NCI-H2196 (cell line): Measurements from ENCODE around the gene MIGA1.
A peak's percentile ranks its signal among the peaks of the same experiment; 100 is the strongest.
"Not testable (repeated sequence)": the region's sequence is repeated elsewhere in the genome, so short reads cannot be mapped to it uniquely, and the experiment has no call there.

Source experiments
- DNase-seq: peaks from one replicate; lab custom pipeline; 2025; ENCODE audit not compliant: unreplicated experiment; lab: John Stamatoyannopoulos, UW

MIGA1 gene

DNA sequence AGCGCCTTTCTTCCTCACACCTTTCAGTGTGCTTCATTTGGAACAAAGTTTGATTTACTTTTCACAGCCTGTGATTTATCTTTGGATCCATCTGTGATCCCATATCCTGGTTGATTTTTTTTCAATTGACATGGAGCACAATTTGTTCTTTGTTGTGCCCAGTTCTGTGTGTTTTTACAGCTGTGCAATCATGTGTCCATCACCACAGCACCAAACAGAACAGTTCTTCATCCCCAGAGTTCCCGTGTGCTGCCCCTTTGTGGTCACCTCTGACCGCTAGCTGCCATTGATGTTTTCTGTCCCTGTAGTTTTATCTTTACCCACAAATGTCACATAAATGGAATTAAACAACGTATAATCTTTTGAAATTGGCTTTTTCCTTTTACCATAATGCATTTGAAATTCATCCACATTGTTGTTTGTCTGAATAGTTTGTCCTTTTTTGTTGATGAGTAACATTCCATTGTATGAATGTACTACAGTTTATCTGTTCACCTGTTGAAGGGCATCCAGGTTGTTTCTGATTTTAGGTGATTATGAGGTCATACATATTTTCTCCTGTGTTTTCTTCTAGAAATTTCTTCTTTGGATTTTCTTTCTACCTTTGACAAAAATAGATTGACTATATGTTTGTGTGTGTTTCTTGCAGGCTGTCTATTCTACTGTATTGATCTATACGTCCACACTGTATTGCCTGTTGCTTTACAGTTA is 17.4 kb downstream of the MIGA1 start:
- DNase-seq = no peak

DNA sequence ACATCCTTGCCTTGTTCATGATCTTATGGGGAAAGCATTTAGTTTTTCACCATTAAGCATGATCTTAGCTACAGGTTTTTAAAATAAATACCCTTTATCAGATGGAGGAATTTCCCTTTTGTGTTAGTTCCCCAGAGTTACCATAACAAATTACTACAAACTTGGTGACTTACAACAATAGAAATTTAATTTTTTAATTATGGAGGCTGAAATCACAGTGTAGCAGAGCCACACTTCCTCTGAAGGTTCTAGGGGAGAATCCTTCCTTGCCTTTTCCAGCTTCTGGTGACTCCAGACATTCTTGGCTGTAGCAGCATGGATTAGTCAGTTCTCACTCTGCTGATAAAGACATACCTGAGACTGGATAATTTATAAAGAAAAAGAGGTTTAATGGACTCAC is 18.5 kb downstream of the MIGA1 start:
- DNase-seq = no peak

DNA sequence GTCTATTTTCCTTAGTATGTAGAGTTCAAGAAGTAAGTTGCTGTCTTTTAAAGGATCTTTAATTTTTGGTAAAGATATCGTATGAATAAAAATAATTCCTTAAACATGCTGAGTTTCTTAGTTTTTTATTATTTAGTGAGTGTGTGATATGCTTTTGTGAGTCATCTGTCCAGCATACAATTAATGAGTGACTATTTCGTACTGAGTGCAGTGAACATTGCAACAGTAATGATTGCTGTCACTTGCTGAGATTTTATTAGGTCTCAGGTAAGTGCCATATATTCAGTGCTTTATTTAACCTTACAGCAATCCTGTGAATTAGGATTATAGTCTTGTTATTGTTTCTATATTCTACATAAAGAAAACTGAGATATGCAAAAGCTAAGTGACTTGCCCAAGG is 22.6 kb downstream of the MIGA1 start:
- DNase-seq = no peak

DNA sequence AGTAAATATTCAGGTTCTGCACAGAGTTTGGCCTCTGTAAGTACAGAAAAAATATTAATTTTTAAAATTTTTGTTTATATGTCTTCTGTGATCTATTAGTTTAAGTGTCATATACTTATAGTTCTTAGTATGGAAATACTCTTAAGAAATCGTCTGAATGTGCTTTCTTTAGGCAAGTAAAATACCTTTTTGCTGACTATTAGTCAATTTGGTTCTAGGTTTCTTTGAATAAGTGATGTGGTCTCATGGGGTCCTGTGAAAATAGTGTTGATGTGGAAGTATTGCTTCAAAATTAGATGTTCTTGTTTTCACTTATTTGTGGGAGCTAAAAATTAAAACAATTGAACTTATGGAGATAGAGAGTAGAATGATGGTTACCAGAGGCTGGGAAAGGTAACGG is 23.9 kb downstream of the MIGA1 start:
- DNase-seq = no peak

DNA sequence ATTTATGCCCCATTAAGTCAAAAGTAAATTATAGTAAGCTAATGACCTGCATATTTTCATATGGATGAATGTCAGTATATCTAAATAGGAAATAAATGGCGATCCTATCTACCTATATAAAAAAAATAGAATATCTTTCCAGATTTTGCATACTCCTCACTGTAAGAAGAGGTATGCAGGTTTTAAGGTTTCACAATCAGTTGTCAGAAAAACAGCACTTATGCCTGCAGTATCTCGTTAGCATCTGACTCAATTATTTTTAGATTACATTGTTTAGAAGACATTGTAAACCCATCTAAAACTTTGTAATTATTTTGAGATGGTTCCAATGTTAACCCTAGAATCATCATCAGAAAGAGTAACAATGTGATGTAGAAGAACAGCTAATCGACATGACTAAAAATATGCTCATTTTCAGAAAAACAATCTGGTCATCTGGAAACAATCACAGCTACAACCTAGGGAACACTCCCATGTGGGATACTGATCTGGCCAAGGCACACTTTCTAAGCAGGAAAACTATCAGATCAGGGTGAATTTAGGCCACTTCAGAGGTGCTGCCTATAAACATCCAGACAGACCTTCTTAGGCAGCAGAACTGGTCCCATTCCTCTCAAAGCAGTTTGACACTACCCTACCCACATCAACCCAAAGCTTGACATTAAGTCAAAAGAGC is 30.5 kb downstream of the MIGA1 start:
- not testable (repeated sequence) for DNase-seq

DNA sequence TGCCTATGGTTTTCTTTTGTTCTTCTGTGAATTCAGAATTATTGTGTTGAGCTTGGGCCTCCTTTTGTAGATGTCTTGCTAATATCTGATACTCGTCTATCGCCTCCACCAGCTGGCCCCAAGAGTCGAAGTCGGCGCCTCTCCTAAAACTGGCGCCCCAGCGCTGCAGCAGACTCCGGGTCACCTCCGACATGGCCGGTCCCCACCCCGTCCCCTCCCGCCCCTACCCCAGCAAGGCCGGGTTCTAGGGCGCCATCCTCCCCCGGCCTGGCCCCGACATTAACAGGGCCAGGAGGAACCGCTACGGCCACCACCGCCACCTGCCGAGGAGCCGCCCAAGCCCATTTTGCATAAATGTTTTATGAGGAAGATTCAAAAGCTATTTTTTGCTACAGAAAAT is 32.1 kb downstream of the MIGA1 start:
- DNase-seq = not testable (repeated sequence)

DNA sequence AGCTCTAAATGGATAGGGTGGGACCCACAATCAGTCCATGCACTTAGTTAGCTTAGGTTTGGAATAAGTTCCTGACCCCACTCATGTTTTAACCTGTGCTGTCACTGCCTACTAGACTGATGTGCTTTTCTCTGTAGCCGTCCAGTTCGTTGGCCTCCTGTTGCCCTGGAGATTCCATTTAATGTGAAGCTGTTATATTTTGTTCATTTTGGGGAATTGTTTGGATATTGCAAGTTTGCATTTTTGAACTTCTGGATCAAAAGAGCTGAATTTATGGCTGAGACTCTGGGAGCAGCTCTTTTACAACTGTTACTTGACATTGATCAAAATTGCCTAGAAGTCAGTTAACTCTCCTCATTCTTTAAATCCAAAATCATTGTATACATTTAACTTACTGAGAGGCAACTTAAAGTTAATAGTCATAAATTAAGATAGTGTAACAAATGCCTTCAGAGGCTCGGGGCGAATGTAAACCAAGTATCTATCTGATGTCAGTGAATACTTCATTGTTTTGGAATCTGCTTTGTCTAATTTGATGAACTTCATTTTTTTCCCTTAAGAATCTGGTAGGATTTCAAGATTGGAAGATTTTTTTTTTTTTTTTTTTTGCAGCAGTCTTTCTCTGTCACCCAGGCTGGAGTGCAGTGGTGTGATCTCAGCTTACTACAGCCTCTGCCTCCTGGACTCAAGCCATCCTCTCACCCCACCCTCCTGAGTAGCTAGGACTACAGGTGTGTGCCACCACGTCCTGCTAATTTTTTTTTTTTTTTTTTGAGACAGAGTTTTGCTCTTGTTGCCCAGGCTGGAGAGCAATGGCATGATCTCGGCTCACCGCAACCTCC is 38.1 kb downstream of the MIGA1 start:
- DNase-seq = no peak

DNA sequence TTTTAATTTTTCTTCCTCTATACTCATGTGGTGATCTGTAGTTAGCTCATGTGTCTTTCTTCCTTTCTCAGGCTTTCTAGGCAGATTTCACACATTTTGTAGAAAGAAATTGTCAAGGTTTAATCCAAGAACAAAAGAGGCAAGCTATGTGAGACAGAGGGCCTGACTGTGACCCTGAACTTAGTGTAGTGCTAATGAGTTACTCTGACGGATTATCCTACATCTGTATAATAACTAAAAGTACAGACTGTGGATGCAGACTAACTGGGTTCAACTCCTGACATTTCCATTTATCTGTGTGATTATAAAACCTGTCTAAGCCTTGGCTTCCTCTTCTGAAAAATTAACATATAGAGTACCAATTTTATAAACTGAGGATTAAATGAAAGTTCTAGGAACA is 40.7 kb downstream of the MIGA1 start:
- DNase-seq = no peak

DNA sequence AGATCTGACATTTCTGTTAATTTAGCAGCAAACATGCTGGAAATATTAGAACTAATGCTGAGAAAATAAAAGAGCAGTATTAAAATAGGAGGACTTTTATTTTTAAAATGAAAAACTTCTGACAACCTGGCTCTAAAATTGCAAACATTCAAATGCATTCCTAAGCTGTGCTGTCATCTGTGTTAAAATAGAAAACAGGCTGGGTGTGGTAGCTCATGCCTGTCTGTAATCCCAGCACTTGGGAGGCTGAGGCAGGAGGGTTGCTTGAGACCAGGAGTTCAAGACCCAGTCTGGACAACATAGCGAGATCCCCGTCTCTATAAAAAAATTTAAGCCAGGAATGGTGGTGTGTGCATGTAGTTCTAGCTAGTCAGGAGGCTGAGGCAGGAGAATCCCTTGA is 44.6 kb downstream of the MIGA1 start:
- no peak for DNase-seq

DNA sequence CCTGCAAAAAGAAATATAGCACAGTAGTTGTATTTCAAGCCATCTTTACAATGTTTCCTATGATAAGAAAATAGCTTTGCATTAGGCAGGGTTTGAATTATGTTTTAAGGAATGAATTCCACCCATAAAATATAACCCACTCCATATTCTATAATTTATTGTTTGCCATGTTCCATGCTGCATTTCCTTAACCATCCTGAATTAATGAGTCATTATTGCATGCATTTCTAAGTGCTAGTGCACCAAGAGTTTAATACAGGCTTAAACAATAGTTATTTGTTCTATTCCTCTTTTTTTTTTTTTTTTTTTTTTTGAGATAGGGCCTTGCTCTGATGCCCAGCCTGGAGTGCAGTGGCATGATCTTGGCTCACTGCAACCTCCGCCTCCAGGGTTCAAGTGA is 45.2 kb downstream of the MIGA1 start:
- DNase-seq = no peak

DNA sequence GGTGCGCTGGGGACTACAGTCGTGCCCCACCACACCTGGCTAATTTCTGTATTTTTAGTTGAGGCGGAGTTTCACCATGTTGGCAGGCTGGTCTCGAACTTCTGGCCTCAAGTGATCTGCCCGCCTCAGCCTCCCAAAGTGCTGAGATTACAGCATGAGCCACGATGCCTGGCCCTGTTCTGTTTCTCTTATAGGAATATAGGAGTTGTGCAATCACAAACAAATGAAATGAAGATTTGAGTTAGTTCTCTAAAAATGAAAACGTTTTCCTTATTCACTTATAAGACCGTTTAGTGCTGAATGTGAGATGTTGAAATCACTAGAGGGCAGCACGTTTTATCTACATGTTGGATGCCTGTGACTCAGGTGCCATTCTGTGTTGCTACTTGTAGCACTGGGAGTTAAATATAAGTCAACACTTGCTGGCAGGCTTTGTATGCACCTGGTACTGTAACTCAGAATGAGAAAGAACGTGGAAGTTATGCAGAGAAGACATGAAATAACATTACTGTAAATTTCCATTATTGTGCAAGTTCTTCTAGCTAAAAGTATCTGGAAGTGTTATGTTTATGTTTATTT is 45.8 kb downstream of the MIGA1 start:
- DNase-seq = peak; percentile 45

DNA sequence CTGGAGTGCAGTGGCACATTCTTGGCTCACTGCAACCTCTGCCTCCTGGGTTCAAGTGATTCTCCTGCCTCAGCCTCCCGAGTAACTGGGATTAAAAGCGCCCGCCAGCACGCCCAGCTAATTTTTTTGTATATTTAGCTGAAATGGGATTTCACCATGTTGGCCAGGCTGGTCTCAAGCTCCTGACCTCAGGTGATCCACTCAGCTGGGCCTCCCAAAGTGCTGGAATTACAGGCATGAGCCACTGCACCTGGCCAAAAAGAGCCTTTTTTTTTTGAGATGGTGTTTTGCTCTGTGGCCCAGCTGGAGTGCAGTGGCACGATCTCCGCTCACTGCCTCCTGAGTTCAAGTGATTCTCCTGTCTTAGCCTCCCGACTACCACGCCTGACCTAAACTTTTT is 47.4 kb downstream of the MIGA1 start:
- DNase-seq = not testable (repeated sequence)

DNA sequence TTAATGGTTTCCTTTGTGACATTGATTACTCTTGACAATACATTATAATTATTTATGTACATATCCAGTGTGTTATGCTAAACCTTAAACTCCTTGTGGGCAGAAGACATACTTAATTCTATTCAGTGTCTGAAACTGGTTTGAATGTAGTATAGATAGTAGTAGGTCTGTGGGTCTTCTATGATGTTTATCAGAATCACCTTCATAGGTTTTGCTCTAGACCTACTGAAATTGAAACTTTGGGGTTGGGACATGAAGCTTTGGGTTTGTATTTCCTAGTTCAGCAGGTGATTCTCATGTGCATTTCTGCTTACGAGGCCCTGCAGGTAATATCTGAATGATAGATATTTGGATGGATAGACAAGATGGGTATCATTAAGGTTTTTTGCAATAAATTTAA is 48.6 kb downstream of the MIGA1 start:
- no peak for DNase-seq

DNA sequence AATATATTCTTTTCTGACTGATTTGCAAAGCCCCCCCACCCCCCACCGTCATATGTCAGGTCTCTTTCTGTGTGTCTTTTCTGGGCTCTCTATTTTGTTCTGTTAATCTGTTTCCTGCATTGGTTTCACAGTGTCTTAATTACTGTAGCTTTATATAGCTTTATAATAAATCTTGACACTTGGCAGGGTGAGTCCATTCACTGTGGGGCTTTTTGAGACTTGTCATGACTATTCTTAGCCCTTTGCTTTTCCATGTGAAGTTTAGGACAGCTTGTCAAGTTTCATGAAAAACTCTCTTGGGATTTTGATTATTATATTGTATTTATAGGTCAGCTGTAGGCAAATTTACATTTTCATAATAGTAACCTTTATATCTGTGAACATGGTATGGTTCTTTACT is 50.4 kb downstream of the MIGA1 start:
- DNase-seq = no peak

DNA sequence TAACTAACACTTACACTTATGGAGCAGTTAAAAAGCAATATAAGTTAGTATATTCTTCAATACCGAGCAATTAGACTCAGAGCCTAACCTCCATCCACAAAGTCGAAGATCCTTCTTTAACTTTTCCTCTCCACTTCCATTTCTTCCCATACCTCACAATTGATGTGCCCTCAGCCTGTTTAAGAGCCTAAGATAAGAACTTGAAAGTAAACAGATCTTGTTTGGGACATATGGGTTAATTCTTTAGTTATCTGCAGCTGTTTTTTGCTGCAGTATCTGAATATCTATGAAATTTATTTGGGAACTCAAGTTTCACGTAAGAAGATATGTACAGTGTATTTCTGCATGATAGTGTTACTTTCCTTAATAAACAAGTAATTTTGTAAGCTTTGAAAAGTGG is 51.5 kb downstream of the MIGA1 start:
- DNase-seq = no peak

DNA sequence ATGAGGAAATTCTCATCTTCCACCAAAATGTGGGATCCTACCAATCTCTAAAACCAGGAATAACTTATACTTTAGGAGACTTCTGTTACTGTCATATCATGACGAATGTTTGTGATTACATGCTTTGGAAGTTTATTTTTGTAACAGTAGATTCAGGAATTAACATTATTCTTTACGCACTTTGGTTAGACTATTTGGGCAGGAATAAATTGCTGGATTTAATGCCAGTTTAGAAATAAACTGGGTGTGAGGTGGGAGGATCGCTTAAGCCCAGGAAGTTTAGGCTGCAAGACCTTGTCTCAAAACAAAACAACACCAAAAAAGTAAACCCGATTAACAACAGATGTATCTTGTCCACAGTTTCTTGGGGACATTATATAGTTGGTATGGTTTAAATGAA is 52.1 kb downstream of the MIGA1 start:
- no peak for DNase-seq

DNA sequence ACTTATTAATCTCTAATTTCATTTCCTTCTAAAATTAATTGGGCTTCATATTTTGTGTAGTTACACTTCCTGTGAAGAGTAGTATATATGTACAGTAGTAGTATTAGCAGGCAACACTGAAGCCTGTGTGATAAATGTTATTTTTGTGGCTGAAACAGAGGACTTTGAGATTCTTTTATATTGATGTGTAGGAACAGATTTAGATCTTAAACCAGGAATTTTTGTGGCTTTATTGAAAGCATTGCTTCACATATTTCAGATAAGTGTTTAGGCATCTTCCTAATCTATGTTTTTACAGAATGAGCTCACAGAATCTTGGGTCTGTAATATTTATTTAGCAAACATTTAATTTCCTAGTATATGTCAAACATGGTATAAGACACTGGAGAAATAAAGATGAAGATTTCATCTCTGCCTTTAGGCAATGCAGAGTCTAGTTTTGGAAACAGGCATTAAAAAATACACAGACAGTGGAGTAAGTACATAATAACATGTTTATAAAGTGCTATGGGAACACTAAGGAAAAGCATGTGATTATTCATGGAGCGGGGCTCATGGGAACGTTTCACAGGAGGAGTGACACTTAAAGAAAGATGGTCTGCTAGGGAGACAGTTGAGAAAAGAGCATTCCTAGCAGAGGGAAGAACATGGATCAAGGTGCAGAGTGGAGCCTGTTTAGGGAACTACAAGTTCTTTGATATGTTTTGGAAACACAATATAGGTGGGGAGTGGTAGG is 52.7 kb downstream of the MIGA1 start:
- no peak for DNase-seq

DNA sequence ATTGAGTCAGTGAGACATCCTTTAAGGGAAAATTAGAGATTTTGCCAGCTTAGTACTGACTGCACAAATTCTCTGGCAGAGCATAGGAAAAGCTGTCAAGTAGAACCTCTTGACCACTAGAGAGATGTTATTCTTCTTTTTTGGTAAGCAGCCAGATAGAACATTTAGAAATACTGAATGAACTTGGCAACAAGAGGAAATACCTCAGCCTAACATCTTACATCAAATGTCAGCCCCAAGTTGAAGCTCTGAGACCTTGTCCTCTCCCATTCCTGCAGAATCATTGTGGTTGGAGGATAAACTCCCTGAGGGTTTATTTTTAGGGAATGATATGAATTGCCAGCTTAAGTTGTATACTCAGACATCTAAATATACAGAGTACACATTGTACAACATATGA is 53.5 kb downstream of the MIGA1 start:
- DNase-seq = peak; percentile 29

DNA sequence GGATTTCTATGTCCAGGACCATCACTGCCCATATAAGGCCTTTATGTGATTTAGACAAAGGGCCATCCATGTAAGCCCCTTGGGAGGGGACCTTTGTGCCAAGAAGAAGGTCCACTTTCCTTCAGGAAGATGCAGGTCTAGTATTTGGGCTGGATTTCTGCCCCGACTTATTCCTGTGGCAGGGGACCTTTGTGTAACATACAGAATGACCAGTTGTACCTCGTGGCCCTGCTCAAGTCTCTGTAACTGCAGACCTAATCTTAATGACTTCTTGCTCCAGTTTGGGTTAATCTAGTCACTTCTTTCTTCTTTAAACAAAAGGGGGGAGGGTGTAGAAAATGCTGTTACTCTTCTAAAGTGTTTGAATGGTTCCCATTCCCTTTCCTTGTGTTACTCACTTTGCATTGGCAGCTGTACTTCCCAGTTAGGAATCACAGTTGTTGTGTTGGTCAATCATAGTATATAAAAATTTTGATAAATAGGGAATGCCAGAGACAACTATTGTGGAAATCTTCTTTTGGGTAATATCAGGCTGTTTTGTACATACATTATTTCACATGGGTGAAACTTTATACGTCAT is 54.2 kb downstream of the MIGA1 start:
- DNase-seq = no peak

DNA sequence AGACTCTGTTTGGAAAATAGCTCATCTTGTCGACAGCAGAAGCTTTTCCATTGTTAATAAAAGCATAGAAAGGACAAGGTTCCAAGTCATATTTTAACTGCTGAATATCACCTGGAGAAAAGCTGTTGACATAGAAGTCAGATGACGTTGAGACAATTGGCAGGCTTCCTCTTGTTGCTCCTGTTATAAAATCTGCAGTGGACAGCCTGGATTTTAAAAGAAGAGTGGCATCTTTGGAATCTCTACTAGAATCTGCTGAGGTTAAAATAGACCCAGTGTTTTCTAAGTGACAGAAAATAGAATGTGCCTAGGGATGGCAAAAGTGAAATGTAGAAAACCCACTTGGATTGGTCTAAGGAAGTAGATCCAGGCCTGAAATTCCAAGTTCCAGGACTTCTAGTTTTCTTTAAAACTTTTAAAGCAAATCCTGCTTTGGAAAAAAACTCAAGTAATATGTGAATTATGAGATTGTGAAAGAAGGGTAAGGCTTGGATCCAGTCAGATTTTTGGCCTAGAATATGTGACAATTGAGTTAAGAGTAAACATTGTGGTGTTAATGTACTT is 55.4 kb downstream of the MIGA1 start:
- DNase-seq = peak; percentile 42
